H9 (cell line): Measurements from ENCODE around the gene LHFPL6. TPM values are rescaled to one million over a fixed set of nuclear protein-coding genes. Genes with fewer than 3 reads are reported as not detected.

Source experiments
- DNase-seq: peaks from one replicate; pipeline ENCODE4 v3.0.0-alpha.2; 2017
- H2AFZ ChIP-seq: one replicate; pipeline ENCODE4 v1.6.1; 2013; ENCODE audit warnings: mild to moderate bottlenecking, low read length, control low read depth, moderate library complexity
- H2AK5ac ChIP-seq: 2 replicates; pipeline ENCODE4 v1.6.1; 2013; ENCODE audit warnings: low read length, control low read depth, mixed read lengths; ENCODE audit not compliant: insufficient read length
- H2BK120ac ChIP-seq: one replicate; pipeline ENCODE4 v1.6.1; 2013; ENCODE audit warnings: low read depth, mild to moderate bottlenecking, low read length, control low read depth, inconsistent platforms; ENCODE audit not compliant: poor library complexity, severe bottlenecking
- H2BK12ac ChIP-seq: 2 replicates; pipeline ENCODE4 v1.6.1; 2013; ENCODE audit warnings: low read length, control low read depth, mixed read lengths, low read depth; ENCODE audit not compliant: insufficient read length
- H2BK15ac ChIP-seq: 2 replicates; pipeline ENCODE4 v1.6.1; 2013; ENCODE audit warnings: low read depth, low read length, control low read depth
- H2BK20ac ChIP-seq: one replicate; pipeline ENCODE4 v1.6.1; 2013; ENCODE audit warnings: low read depth, mild to moderate bottlenecking, low read length, control low read depth, inconsistent platforms; ENCODE audit not compliant: poor library complexity, severe bottlenecking
- H2BK5ac ChIP-seq: 2 replicates; pipeline ENCODE4 v1.6.1; 2013; ENCODE audit warnings: low read length, control low read depth, mixed read lengths; ENCODE audit not compliant: insufficient read length
- H3K14ac ChIP-seq: 2 replicates; pipeline ENCODE4 v1.6.1; 2013; ENCODE audit warnings: low read length, control low read depth; ENCODE audit not compliant: insufficient read depth
- H3K18ac ChIP-seq: 2 replicates; pipeline ENCODE4 v1.6.1; 2013; ENCODE audit warnings: low read depth, mild to moderate bottlenecking, mixed read lengths, low read length, control low read depth; ENCODE audit not compliant: insufficient read length
- H3K23ac ChIP-seq: 2 replicates; pipeline ENCODE4 v1.6.1; 2013; ENCODE audit warnings: low read length, control low read depth, mixed read lengths, low read depth; ENCODE audit not compliant: insufficient read length
- H3K23me2 ChIP-seq: 2 replicates; pipeline ENCODE4 v1.6.1; 2013; ENCODE audit warnings: low read depth, mild to moderate bottlenecking, mixed read lengths, low read length, control low read depth; ENCODE audit not compliant: insufficient read length, poor library complexity, severe bottlenecking
- H3K27ac ChIP-seq: 2 replicates; pipeline ENCODE4 v1.5.1; 2013; ENCODE audit warnings: low read length, control low read depth, mixed read lengths, low read depth; ENCODE audit not compliant: insufficient read length
- H3K27me3 ChIP-seq: 2 replicates; pipeline ENCODE4 v1.6.1; 2013; ENCODE audit warnings: low read length, control low read depth, inconsistent platforms; ENCODE audit not compliant: insufficient read depth
- H3K4ac ChIP-seq: 2 replicates; pipeline ENCODE4 v1.6.1; 2013; ENCODE audit warnings: low read depth, mild to moderate bottlenecking, control low read depth, inconsistent platforms, low read length, moderate library complexity
- H3K4me1 ChIP-seq: 2 replicates; pipeline ENCODE4 v1.6.1; 2013; ENCODE audit warnings: low read length, control low read depth, inconsistent platforms; ENCODE audit not compliant: insufficient read depth
- H3K4me2 ChIP-seq: 2 replicates; pipeline ENCODE4 v1.6.1; 2013; ENCODE audit warnings: low read length, control low read depth, mixed read lengths; ENCODE audit not compliant: insufficient read length, insufficient read depth
- H3K56ac ChIP-seq: 2 replicates; pipeline ENCODE4 v1.6.1; 2013; ENCODE audit warnings: low read depth, mild to moderate bottlenecking, mixed read lengths, low read length, control low read depth; ENCODE audit not compliant: insufficient read length
- H3K79me1 ChIP-seq: 2 replicates; pipeline ENCODE4 v1.6.1; 2013; ENCODE audit warnings: low read depth, mild to moderate bottlenecking, moderate library complexity, low read length, control low read depth, inconsistent platforms; ENCODE audit not compliant: insufficient read depth, poor library complexity, severe bottlenecking
- H3K79me2 ChIP-seq: 2 replicates; pipeline ENCODE4 v1.6.1; 2013; ENCODE audit warnings: low read length, control low read depth, inconsistent platforms; ENCODE audit not compliant: insufficient read depth
- H3K9ac ChIP-seq: 2 replicates; pipeline ENCODE4 v1.6.1; 2013; ENCODE audit warnings: low read length, control low read depth, mixed read lengths; ENCODE audit not compliant: insufficient read length; ENCODE audit errors: extremely low read depth
- H3K9me3 ChIP-seq: one replicate; pipeline ENCODE4 v1.6.1; 2013; ENCODE audit warnings: low read depth, low read length, inconsistent platforms; ENCODE audit not compliant: control insufficient read depth
- H3T11ph ChIP-seq: one replicate; pipeline ENCODE4 v1.6.1; 2013; ENCODE audit warnings: mild to moderate bottlenecking, low read length, control low read depth, inconsistent platforms
- H4K20me1 ChIP-seq: one replicate; pipeline ENCODE4 v1.6.1; 2013; ENCODE audit not compliant: control insufficient read depth, insufficient read length, insufficient read depth
- H4K5ac ChIP-seq: 2 replicates; pipeline ENCODE4 v1.6.1; 2013; ENCODE audit warnings: low read depth, mild to moderate bottlenecking, mixed read lengths, low read length, control low read depth; ENCODE audit not compliant: insufficient read length
- H4K8ac ChIP-seq: replicated peaks from 2 replicates; pipeline ENCODE4 v1.6.1; 2013; ENCODE audit warnings: low read length, control low read depth, mixed read lengths, low read depth; ENCODE audit not compliant: insufficient read length
- H4K91ac ChIP-seq: 2 replicates; pipeline ENCODE4 v1.6.1; 2013; ENCODE audit warnings: low read depth, mild to moderate bottlenecking, moderate library complexity, mixed read lengths, low read length, control low read depth; ENCODE audit not compliant: insufficient read length
- H3K27ac Mint-ChIP-seq, 3 experiments: 2 replicates in 2 of 3; 3 replicates in 1 of 3; pipeline ENCODE4 v1.8.0; 2020 to 2021; ENCODE audit warnings: mixed read lengths in 3 of 3, mild to moderate bottlenecking in 1 of 3, moderate library complexity in 1 of 3
- H3K27me3 Mint-ChIP-seq: 2 replicates; pipeline ENCODE4 v1.8.0; 2021; ENCODE audit warnings: low read depth, mild to moderate bottlenecking, moderate library complexity, mixed read lengths
- H3K36me3 Mint-ChIP-seq, 3 experiments: 2 replicates in 2 of 3; 3 replicates in 1 of 3; pipeline ENCODE4 v1.8.0; 2020 to 2021; ENCODE audit warnings: low read depth in 3 of 3, mixed read lengths in 3 of 3; ENCODE audit not compliant: insufficient read depth in 1 of 3
- H3K4me1 Mint-ChIP-seq, 2 experiments: 2 replicates each; pipeline ENCODE4 v1.8.0; 2020; ENCODE audit warnings: mixed read lengths in 2 of 2
- H3K4me3 Mint-ChIP-seq, 2 experiments: 2 replicates in 1 of 2; 3 replicates in 1 of 2; pipeline ENCODE4 v1.8.0; 2020 to 2021; ENCODE audit warnings: mild to moderate bottlenecking in 2 of 2, mixed read lengths in 2 of 2, moderate library complexity in 1 of 2
- H3K9me3 Mint-ChIP-seq, 2 experiments: 2 replicates in 1 of 2; 3 replicates in 1 of 2; pipeline ENCODE4 v1.8.0; 2020; ENCODE audit warnings: mild to moderate bottlenecking in 2 of 2, mixed read lengths in 2 of 2, moderate library complexity in 1 of 2
- WGBS: extraction: QIAGEN DNeasy Blood & Tissue Kit; methylation state at CpG from one replicate; pipeline ENCODE4 v1.1.7; 2013; ENCODE audit warnings: missing lambda C conversion rate, low lambda C conversion rate, mixed read lengths; ENCODE audit not compliant: insufficient read length; ENCODE audit errors: extremely low coverage; 5-methylcytosine and 5-hydroxymethylcytosine counted together
- total RNA-seq: library from RNA; stranded (reverse); gene quantifications from 2 replicates; pipeline ENCODE4 v1.2.1, GENCODE V29; 2021
- TF ChIP-seq, protein P1 (sequence below): fragments of 200-600 bp; sonication (generic); conservative IDR thresholded peaks from 3 replicates; pipeline ENCODE4 v1.8.0; 2021; ENCODE audit warnings: antibody characterized with exemption, mild to moderate bottlenecking

LHFPL6 gene
- total RNA-seq, 1 experiment from 2014 or later, result 3.5 TPM

DNA sequence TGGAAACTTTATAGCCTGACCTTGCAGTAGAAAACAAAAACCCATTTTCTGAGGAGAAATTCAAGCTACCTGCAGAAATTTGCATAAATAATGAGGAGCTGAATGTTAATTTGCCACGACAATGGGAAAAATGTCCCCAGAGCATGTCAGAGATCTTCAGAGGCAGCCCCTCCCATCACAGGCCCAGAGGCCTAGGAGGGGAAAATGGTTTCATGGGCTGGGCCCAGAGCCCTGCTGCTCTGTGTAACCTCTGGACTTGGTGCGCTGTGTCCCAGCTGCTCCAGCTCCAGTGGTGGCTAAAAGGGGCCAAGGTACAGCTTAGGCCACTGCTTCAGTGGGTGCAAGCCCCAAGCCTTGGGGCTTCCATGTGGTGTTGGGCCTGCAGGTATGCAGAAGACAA is 306.8 kb downstream of the LHFPL6 start:
- H2BK120ac ChIP-seq, result no peak overlapping the region
- H3K4me2 ChIP-seq, result no peak overlapping the region
- H3K56ac ChIP-seq, result no peak overlapping the region
- H2BK20ac ChIP-seq, result no peak overlapping the region
- no peaks in the 10 kb centered on the region for H3K79me1 ChIP-seq
- no peak overlapping the region for H3T11ph ChIP-seq
- no peaks in the 10 kb centered on the region for H3K4me1 ChIP-seq
- H2BK12ac ChIP-seq, result no peak overlapping the region
- DNase-seq, result no peak
- no peak overlapping the region for H2AFZ ChIP-seq
- no peak overlapping the region for H4K5ac ChIP-seq
- no peaks in the 10 kb centered on the region for H3K79me2 ChIP-seq
- H4K91ac ChIP-seq, result no peak overlapping the region
- no peak overlapping the region for H3K9ac ChIP-seq
- Mint-ChIP-seq H3K4me3 (no peak overlapping the region), H3K4me1 (no peaks in the 10 kb centered on the region), H3K36me3 (peaks cover 13 to 23% (median 23%) of the 10 kb centered on the region in 3 experiments), H3K27me3 (peaks cover 1% of the 10 kb centered on the region; the same call in 1 of the 2 replicates), H3K9me3 (peaks cover 26 to 35% of the 10 kb centered on the region in 2 experiments), H3K27ac (no peak overlapping the region)
- H3K14ac ChIP-seq, result no peak overlapping the region
- H3K18ac ChIP-seq, result no peak overlapping the region
- no peak overlapping the region for H2BK15ac ChIP-seq
- no peaks in the 10 kb centered on the region for H3K9me3 ChIP-seq
- TF ChIP-seq, protein P1, sequence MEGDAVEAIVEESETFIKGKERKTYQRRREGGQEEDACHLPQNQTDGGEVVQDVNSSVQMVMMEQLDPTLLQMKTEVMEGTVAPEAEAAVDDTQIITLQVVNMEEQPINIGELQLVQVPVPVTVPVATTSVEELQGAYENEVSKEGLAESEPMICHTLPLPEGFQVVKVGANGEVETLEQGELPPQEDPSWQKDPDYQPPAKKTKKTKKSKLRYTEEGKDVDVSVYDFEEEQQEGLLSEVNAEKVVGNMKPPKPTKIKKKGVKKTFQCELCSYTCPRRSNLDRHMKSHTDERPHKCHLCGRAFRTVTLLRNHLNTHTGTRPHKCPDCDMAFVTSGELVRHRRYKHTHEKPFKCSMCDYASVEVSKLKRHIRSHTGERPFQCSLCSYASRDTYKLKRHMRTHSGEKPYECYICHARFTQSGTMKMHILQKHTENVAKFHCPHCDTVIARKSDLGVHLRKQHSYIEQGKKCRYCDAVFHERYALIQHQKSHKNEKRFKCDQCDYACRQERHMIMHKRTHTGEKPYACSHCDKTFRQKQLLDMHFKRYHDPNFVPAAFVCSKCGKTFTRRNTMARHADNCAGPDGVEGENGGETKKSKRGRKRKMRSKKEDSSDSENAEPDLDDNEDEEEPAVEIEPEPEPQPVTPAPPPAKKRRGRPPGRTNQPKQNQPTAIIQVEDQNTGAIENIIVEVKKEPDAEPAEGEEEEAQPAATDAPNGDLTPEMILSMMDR, result no peak
- no peaks in the 10 kb centered on the region for H3K23me2 ChIP-seq
- no peak overlapping the region for H2AK5ac ChIP-seq
- H4K20me1 ChIP-seq, result no peaks in the 10 kb centered on the region
- no peak overlapping the region for H3K4ac ChIP-seq
- no peaks in the 10 kb centered on the region for H3K27me3 ChIP-seq
- no peak overlapping the region for H4K8ac ChIP-seq
- H2BK5ac ChIP-seq, result no peak overlapping the region
- WGBS, result no CpG with 5 or more reads among the region's 2 CpGs
- no peak overlapping the region for H3K27ac ChIP-seq
- no peak overlapping the region for H3K23ac ChIP-seq

Other genes with a start within 250 kb of the LHFPL6 start
- 17.0 and 23.7 TPM in 2 replicates for gene COG6, start 52.5 kb upstream of the LHFPL6 start, total RNA-seq